Fibroblast of mammary gland (primary cell): ENCODE measurements around the gene PLEKHG4B.

Experiments
- DNase-seq: peaks from one replicate; pipeline ENCODE4 v3.0.0-alpha.2; 2010; ENCODE audit warnings: low read depth
- H3K4me3 ChIP-seq: 2 replicates; pipeline ENCODE4 v1.5.1; 2011; ENCODE audit warnings: low read depth, mild to moderate bottlenecking, low read length, moderate library complexity; ENCODE audit not compliant: control insufficient read depth
- TF ChIP-seq, protein P1 (sequence below): conservative IDR thresholded peaks from 2 replicates; pipeline ENCODE4 v1.5.1; 2011; ENCODE audit warnings: low read depth, low read length, inconsistent platforms; ENCODE audit not compliant: control insufficient read depth, insufficient read depth

PLEKHG4B gene

DNA sequence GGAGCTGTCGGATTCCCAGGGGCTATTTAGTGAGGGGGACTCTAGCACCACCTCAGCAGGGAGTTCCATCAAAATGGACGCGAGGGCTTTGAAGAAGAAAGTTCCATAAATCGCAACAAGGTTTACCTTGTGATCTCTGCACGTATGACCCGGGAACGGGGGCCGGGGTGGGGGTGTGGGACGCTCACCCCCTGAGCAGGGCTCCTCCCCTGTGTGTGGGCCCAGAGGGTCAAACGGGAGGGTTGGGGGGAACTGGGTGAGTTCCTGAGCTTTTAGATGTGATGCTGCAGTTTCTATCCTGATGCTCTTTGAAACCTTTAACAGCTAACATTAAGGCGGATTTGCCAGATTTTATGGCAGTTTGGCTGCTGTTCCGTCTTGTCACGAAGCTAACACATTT is 80.5 kb downstream of the PLEKHG4B start:
- no peak overlapping the region for H3K4me3 ChIP-seq
- TF ChIP-seq, protein P1, sequence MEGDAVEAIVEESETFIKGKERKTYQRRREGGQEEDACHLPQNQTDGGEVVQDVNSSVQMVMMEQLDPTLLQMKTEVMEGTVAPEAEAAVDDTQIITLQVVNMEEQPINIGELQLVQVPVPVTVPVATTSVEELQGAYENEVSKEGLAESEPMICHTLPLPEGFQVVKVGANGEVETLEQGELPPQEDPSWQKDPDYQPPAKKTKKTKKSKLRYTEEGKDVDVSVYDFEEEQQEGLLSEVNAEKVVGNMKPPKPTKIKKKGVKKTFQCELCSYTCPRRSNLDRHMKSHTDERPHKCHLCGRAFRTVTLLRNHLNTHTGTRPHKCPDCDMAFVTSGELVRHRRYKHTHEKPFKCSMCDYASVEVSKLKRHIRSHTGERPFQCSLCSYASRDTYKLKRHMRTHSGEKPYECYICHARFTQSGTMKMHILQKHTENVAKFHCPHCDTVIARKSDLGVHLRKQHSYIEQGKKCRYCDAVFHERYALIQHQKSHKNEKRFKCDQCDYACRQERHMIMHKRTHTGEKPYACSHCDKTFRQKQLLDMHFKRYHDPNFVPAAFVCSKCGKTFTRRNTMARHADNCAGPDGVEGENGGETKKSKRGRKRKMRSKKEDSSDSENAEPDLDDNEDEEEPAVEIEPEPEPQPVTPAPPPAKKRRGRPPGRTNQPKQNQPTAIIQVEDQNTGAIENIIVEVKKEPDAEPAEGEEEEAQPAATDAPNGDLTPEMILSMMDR = no peak
- DNase-seq = no peak

DNA sequence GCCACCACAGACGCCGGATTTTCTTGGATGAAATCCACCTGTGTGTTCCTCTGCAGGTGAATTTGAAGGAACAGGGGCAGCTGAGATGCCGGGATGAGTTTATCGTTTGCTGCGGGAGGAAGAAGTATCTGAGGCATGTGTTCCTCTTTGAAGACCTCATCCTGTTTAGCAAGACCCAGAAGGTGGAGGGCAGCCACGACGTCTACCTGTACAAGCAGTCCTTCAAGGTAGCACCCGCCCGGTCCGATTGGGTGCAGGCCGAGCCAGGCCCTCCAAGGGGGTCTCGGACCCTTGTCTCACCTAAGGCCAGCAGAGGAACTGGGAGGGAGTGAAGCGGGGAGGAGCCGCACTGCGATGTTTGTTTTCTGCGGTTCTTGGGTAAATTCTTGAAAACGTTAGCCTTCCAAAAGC is 80.9 kb downstream of the PLEKHG4B start:
- TF ChIP-seq, protein P1 = no peak
- no peak overlapping the region for H3K4me3 ChIP-seq
- DNase-seq = no peak

DNA sequence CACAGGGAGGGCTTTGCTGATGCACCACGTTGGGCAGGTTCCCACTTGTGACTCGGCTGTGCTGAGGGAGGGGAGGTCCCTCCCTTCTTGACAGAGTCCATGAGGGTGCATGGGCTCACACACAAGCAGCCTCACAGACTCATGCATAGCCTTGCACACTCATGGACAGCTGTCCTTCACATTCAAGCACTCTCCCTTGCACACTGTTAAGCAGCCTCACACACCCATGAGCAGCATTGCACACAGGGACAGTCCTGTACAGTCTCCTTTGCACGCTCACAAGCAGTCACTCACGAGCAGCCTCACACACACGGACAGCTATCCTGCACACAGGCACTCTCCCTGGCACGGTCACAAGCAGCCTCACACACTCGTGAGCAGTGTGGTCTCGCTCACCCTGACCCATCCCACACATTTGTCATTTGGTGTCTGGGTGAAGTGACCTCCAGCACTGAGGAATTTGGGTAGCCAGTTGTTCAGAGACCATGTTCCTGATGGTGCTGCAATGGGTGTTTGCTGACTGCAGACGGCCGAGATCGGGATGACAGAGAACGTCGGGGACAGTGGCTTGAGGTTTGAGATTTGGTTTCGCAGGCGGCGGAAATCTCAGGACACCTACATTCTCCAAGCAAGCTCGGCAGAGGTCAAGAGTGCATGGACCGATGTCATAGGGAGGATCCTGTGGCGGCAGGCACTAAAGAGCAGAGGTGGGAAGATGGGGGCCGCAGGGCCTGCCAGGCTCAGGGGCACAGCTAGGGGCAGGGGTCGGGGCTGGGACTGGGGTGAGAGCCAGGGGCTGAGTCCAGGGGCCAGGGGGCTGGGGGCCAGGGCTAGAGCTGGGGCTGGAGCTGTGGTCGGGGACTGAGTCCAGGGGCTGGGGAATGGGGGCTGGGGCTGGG is 81.7 kb downstream of the PLEKHG4B start:
- H3K4me3 ChIP-seq = no peak overlapping the region
- no peak for DNase-seq
- TF ChIP-seq, protein P1 = no peak

DNA sequence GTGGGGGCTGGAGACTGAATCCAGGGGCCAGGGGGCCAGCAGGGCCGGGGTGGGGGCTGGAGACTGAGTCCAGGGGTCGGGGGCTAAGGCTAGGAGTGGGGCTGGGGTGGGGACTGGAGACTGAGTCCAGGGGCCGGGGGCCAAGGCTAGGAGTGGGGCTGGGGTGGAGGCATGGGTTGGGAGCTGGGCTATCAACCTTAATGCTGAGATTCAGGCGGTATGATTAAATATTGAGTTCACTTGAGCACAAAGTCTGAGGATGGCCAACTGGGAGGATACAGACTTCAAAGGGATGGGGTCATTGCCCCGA is 82.3 kb downstream of the PLEKHG4B start:
- H3K4me3 ChIP-seq = no peak overlapping the region
- DNase-seq = no peak
- TF ChIP-seq, protein P1 = no peak

DNA sequence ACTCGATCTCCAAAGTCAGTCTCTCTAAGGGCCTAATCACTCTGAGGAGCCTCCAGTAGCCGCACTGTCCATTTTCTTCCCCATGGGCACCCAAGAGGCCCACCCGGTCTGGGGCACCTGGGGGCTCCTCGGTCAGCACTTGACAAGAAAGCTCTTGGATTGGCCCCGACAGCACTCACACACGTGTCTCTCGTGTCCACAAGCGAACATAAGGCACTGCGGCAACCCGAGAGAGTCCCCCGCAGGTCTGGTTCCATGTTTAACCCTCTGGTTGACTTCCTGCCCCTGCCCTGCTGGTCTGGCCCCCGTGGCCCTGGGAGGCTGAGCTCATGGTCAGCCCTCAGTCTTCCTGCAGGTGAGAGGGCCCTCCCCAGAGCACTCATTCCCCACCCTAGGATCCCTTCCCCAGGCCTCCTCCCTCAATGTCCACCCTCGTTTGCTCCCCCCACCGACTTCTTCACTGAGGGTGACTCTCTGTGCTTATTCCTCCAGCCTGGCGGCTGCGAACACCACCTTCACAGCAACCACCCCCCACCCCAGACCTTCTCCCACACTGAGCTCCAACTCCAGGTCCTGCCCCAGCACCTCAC is 83.0 kb downstream of the PLEKHG4B start:
- no peak for DNase-seq
- TF ChIP-seq, protein P1 = no peak

DNA sequence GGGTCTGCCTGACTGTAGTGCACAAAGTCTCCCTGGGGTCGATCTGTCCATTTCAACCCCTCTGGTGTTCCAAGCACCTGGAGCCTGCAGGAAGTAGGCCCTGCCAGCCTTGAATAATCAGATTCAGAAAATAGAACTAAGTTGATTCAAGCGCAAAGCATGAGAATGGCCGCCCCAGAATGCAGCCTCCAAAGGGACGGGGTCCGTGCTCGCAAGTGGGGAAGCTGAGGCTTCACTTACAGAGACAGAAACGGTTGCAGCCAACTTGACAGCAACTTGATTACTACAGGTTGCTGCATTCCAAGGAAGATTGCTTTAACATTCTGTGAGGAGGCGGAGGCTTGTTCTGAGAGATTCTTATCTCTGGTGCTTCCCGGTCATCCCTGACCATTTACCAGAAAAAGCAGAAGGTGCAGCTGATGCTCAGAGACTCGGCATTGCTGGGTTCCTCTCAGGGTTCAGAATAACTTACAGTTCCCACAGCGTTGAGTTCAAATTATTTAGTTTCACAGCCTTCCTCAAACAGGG is 84.4 kb downstream of the PLEKHG4B start:
- TF ChIP-seq, protein P1 = no peak
- DNase-seq = no peak
- no peak overlapping the region for H3K4me3 ChIP-seq

More for the DNA sequence above, 83.0 kb downstream of the PLEKHG4B start:
- no peak overlapping the region for H3K4me3 ChIP-seq
